Activated CD4-positive, alpha-beta T cell treated with anti-CD3 and anti-CD28 coated beads for 4 hours (primary cell): ENCODE results near the gene RASL10A.

Source experiments
- DNase-seq, 2 donors: peaks; one replicate each; pipeline ENCODE4 v3.0.0-alpha.2; 2020

Gene RASL10A

GRCh38 chr22:29337631-29338284 lies 22.3 kb upstream of the RASL10A start:
- no peak for DNase-seq

GRCh38 chr22:29336751-29337490 lies 21.4 kb upstream of the RASL10A start:
- no peak for DNase-seq

- DNase-seq: no peak
Observed at GRCh38 chr22:29335656-29336055, 20.2 kb upstream of the RASL10A start.

- DNase-seq: no peak
Observed at GRCh38 chr22:29334696-29335344, 19.3 kb upstream of the RASL10A start.

- no peak for DNase-seq
Observed at GRCh38 chr22:29334148-29334547, 18.7 kb upstream of the RASL10A start.

- no peak for DNase-seq
Observed at GRCh38 chr22:29332886-29333496, 17.5 kb upstream of the RASL10A start.

GRCh38 chr22:29331658-29332300 lies 16.3 kb upstream of the RASL10A start:
- DNase-seq: no peak

- DNase-seq: no peak
Observed at GRCh38 chr22:29331213-29331612, 15.7 kb upstream of the RASL10A start.

- DNase-seq: no peak
Observed at GRCh38 chr22:29330753-29331152, 15.3 kb upstream of the RASL10A start.

GRCh38 chr22:29330291-29330690 lies 14.8 kb upstream of the RASL10A start:
- no peak for DNase-seq

- DNase-seq: no peak
Observed at GRCh38 chr22:29329581-29329980, 14.1 kb upstream of the RASL10A start.

- no peak for DNase-seq
Observed at GRCh38 chr22:29328566-29329500, 13.3 kb upstream of the RASL10A start.

GRCh38 chr22:29328055-29328454 lies 12.6 kb upstream of the RASL10A start:
- no peak for DNase-seq

GRCh38 chr22:29327089-29327764 lies 11.7 kb upstream of the RASL10A start:
- DNase-seq: no peak

GRCh38 chr22:29326481-29326880 lies 11.0 kb upstream of the RASL10A start:
- DNase-seq: no peak

- DNase-seq: no peak
Observed at GRCh38 chr22:29325785-29326315, 10.4 kb upstream of the RASL10A start.

GRCh38 chr22:29325356-29325755 lies 9.9 kb upstream of the RASL10A start:
- no peak for DNase-seq

GRCh38 chr22:29323641-29324040 lies 8.1 kb upstream of the RASL10A start:
- no peak for DNase-seq

GRCh38 chr22:29320546-29320945 lies 5.0 kb upstream of the RASL10A start:
- DNase-seq: no peak

GRCh38 chr22:29319072-29319471 lies 3.6 kb upstream of the RASL10A start:
- DNase-seq: no peak

- DNase-seq: no peak
Observed at GRCh38 chr22:29317827-29318454, 2.4 kb upstream of the RASL10A start.
